SU-DHL-6 (cell line): Measurements from ENCODE around the gene SLC24A3.

Experiments
- H2AFZ ChIP-seq: fragments of 200-600 bp; sonication (generic); 2 replicates; pipeline ENCODE4 v1.6.1; 2014; ENCODE audit warnings: low read depth, mild to moderate bottlenecking, moderate library complexity, mixed read lengths, antibody characterized with exemption, low read length; ENCODE audit not compliant: severe bottlenecking
- H3F3A ChIP-seq: fragments of 200-600 bp; shearing (Covaris generic); 2 replicates; pipeline ENCODE4 v1.6.0; 2016; ENCODE audit warnings: antibody characterized with exemption, mild to moderate bottlenecking; ENCODE audit not compliant: insufficient read depth
- H3K27ac ChIP-seq: fragments of 200-600 bp; sonication (generic); 2 replicates; pipeline ENCODE4 v1.5.1; 2016; ENCODE audit warnings: low read depth, mild to moderate bottlenecking, low read length, moderate library complexity, mixed read lengths
- H3K27me3 ChIP-seq: fragments of 200-600 bp; sonication (generic), shearing (Covaris generic); 2 replicates; pipeline ENCODE4 v1.6.0; 2014; ENCODE audit warnings: mild to moderate bottlenecking, low read length
- H3K36me3 ChIP-seq: fragments of 200-600 bp; sonication (generic); 2 replicates; pipeline ENCODE4 v1.6.1; 2014; ENCODE audit warnings: mild to moderate bottlenecking, low read length, mixed read lengths
- H3K4me2 ChIP-seq: fragments of 300-600, 200-600 bp; shearing (Covaris generic), sonication (generic); 2 replicates; pipeline ENCODE4 v1.6.0; 2014; ENCODE audit warnings: low read length, low read depth, mild to moderate bottlenecking; ENCODE audit not compliant: poor library complexity, severe bottlenecking
- H3K4me3 ChIP-seq: fragments of 200-600 bp; sonication (generic); 2 replicates; pipeline ENCODE4 v1.5.1; 2014; ENCODE audit warnings: antibody characterized with exemption, low read length, mild to moderate bottlenecking, mixed read lengths; ENCODE audit not compliant: insufficient read depth, poor library complexity, severe bottlenecking
- H3K79me2 ChIP-seq: fragments of 200-600 bp; sonication (generic); 2 replicates; pipeline ENCODE4 v1.6.1; 2014; ENCODE audit warnings: mild to moderate bottlenecking, low read length, moderate library complexity; ENCODE audit not compliant: insufficient read depth
- H3K9ac ChIP-seq: fragments of 200-600 bp; sonication (generic); 2 replicates; pipeline ENCODE4 v1.7.0; 2014; ENCODE audit warnings: mild to moderate bottlenecking, low read length
- H3K9me2 ChIP-seq: fragments of 200-600 bp; sonication (generic); replicated peaks from 2 replicates; pipeline ENCODE4 v1.6.1; 2014; ENCODE audit warnings: low read length; ENCODE audit not compliant: insufficient read depth
- H3K9me3 ChIP-seq: fragments of 200-600 bp; sonication (generic); 2 replicates; pipeline ENCODE4 v1.6.1; 2014; ENCODE audit warnings: low read length, mixed read lengths; ENCODE audit not compliant: insufficient read depth
- H4K20me1 ChIP-seq: fragments of 200-600 bp; sonication (generic); 2 replicates; pipeline ENCODE4 v1.6.1; 2014; ENCODE audit warnings: low read depth, mild to moderate bottlenecking, antibody characterized with exemption, low read length, moderate library complexity, mixed read lengths
- CTCF ChIP-seq: fragments of 200-600 bp; sonication (generic); IDR thresholded peaks from one replicate; pipeline ENCODE4 v1.5.1; 2017; ENCODE audit warnings: antibody characterized with exemption, mild to moderate bottlenecking, low read length, moderate library complexity; ENCODE audit not compliant: insufficient read depth, poor library complexity, severe bottlenecking
- EZH2phosphoT487 ChIP-seq: fragments of 200-600 bp; sonication (generic), shearing (Covaris generic); conservative IDR thresholded peaks from 2 replicates; pipeline ENCODE4 v1.6.1; 2018; ENCODE audit warnings: mild to moderate bottlenecking, antibody characterized with exemption, low read length, moderate library complexity, mixed read lengths

Gene SLC24A3

GRCh38 chr20:19688031-19688806 is 475.8 kb downstream of the SLC24A3 start:
- TF ChIP-seq EZH2phosphoT487 (no peak), CTCF (no peak)
- no peak overlapping the region for H2AFZ ChIP-seq
- H3F3A ChIP-seq = no peaks in the 10 kb centered on the region
- H3K4me3 ChIP-seq = no peak overlapping the region
- no peak overlapping the region for H3K27ac ChIP-seq
- H3K27me3 ChIP-seq = no peaks in the 10 kb centered on the region
- no peaks in the 10 kb centered on the region for H3K36me3 ChIP-seq
- H3K9me2 ChIP-seq = no peaks in the 10 kb centered on the region
- no peak overlapping the region for H3K9ac ChIP-seq
- no peaks in the 10 kb centered on the region for H3K79me2 ChIP-seq
- no peaks in the 10 kb centered on the region for H4K20me1 ChIP-seq
- no peaks in the 10 kb centered on the region for H3K9me3 ChIP-seq
- no peak overlapping the region for H3K4me2 ChIP-seq

GRCh38 chr20:19690462-19690861 is 478.0 kb downstream of the SLC24A3 start:
- H2AFZ ChIP-seq = no peak overlapping the region
- no peak overlapping the region for H3K9ac ChIP-seq
- no peaks in the 10 kb centered on the region for H3F3A ChIP-seq
- no peak overlapping the region for H3K4me2 ChIP-seq
- H3K9me3 ChIP-seq = no peaks in the 10 kb centered on the region
- no peak overlapping the region for H3K27ac ChIP-seq
- H3K27me3 ChIP-seq = no peaks in the 10 kb centered on the region
- H3K9me2 ChIP-seq = no peaks in the 10 kb centered on the region
- no peaks in the 10 kb centered on the region for H4K20me1 ChIP-seq
- no peaks in the 10 kb centered on the region for H3K36me3 ChIP-seq
- H3K79me2 ChIP-seq = no peaks in the 10 kb centered on the region
- no peak overlapping the region for H3K4me3 ChIP-seq
- TF ChIP-seq EZH2phosphoT487 (no peak), CTCF (no peak)

GRCh38 chr20:19691125-19691524 is 478.7 kb downstream of the SLC24A3 start:
- TF ChIP-seq CTCF (no peak), EZH2phosphoT487 (no peak)
- no peak overlapping the region for H3K4me2 ChIP-seq
- no peak overlapping the region for H3K4me3 ChIP-seq
- no peaks in the 10 kb centered on the region for H3K9me3 ChIP-seq
- H3K9ac ChIP-seq = no peak overlapping the region
- H3K79me2 ChIP-seq = no peaks in the 10 kb centered on the region
- no peaks in the 10 kb centered on the region for H3F3A ChIP-seq
- no peaks in the 10 kb centered on the region for H3K27me3 ChIP-seq
- H3K27ac ChIP-seq = no peak overlapping the region
- no peak overlapping the region for H2AFZ ChIP-seq
- no peaks in the 10 kb centered on the region for H4K20me1 ChIP-seq
- no peaks in the 10 kb centered on the region for H3K36me3 ChIP-seq
- no peaks in the 10 kb centered on the region for H3K9me2 ChIP-seq
